ENCODE results near the gene SAP30L.

Gene SAP30L

DNA sequence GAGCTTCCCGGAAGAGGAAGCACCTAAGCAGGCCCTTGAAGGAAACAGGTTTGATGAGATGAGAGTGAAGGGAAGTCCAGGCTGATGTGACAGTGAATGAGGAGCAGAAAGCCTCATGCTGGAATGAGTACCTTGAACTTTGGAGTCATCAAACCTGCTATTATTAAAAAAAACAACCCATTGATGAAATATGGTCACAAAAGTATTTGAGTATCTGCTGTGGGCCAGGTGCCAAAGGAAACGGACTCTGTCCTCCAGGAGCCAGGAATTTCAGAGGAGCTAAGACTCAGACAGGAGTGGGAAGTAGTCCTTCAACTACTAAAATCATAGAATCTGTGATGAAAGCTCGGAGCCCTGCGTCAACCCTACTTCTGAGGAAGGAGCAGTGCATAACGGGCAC lies 20.4 kb downstream of the SAP30L start:
- no peak for DNase-seq

DNA sequence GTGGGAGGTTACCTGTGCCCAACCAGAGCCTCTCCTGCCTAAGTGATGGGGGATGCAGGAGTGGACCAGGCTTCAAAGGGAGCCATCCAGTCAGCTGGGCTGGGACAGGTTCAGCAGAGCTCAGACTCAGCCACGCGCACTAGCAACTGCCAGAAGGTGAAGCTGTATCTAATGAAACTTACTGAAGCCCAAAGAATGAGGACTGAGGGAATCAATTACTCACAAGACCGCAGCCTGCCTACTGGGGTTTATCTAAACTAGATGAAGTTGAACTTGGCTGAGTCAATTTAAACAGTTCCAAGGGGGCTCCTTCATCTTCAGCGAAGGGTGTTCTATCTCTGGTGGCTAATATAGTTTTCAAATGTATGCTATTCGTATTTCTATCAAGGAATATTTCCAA lies 20.9 kb downstream of the SAP30L start:
- no peak for DNase-seq

DNA sequence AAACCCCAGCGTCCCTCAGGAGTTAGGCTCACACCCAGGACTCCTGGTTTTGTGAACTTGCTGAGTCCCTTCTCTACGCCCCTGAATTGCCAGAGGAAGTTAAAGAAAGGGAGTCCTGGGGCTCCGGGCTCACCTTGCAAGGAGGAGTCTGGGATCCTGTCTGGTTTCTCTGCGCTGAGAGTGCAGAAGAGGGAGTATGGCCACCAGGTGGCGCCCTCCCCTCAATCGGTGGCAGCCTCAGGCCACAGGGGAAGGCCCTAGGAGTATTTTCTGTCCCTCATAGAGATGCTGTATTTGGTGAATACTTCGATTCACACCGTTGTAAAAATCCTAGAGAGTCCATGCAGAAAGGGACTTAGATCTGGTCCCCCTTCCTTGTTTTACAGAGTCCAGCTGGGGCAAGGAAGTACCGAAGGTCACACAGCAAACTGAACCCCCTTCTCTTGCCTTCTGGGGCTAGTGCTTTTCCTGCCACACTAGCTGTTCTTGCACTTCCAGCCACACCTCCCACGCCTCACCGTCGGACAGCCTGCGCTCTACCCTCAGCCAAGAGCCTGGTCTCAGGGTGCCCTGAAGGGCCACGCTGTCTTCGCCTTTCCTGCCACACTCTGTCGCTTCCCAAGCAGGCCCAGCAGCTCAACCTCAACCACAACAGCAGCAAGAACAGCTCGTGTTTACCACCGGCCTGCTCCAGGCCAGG lies 22.0 kb downstream of the SAP30L start:
- peak; percentile 57 for DNase-seq

DNA sequence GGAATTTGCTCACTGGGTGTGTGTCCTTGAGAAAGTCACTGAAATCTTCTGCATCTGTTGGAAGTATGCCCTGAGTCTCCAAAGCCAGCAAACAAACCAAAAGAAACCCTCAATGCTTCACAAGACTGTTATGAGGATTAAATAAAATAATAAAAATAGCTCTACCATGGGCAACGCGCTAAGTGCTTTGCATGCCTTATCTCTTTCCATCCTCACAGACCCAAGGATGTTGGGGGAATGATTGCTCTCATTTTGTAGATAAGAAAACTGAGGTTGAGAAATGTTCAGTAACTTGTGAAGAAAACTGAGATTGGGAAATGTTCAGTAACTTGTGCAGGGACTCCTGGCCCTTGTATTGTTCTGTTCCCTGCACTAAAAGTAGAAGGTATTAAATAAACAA lies 24.3 kb downstream of the SAP30L start:
- DNase-seq = no peak

- no peak for DNase-seq
Observed at GRCh38 chr5:154470947-154471870, 25.4 kb downstream of the SAP30L start.

GRCh38 chr5:154472871-154473580 lies 27.2 kb downstream of the SAP30L start:
- DNase-seq = no peak

DNA sequence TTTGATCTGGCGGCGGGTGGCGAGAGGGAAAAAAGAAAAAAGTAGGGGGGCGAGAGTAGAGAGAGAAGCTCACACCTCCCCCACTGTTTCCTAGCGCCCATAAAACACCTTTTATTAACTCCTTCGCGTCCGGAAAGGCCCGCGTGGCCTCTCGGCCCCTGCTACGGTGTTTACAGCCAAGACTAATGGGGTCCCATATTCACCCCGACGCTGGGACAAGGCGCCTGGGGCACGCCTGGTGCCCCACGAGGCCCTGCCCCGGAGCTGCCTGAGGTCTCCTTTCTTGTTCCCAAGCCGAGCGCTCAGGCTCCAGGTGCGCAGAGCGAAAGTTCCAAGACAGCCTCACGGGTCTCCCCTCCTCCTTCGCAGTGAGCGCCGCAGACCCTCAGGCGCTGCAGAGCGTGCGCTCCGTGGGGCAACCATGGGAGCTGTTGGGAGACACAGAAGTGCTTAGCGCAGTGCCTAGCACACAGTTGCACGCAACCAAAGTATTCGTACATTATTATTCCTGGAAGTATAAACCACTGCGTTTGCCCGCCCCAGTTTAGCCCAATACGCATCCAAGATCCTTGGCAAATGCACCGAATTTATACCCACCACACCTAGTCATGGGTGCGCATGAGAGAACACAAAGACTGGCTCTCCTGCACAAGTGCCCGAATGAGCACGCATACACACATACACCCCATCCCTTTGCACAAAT lies 27.9 kb downstream of the SAP30L start:
- no peak for DNase-seq

DNA sequence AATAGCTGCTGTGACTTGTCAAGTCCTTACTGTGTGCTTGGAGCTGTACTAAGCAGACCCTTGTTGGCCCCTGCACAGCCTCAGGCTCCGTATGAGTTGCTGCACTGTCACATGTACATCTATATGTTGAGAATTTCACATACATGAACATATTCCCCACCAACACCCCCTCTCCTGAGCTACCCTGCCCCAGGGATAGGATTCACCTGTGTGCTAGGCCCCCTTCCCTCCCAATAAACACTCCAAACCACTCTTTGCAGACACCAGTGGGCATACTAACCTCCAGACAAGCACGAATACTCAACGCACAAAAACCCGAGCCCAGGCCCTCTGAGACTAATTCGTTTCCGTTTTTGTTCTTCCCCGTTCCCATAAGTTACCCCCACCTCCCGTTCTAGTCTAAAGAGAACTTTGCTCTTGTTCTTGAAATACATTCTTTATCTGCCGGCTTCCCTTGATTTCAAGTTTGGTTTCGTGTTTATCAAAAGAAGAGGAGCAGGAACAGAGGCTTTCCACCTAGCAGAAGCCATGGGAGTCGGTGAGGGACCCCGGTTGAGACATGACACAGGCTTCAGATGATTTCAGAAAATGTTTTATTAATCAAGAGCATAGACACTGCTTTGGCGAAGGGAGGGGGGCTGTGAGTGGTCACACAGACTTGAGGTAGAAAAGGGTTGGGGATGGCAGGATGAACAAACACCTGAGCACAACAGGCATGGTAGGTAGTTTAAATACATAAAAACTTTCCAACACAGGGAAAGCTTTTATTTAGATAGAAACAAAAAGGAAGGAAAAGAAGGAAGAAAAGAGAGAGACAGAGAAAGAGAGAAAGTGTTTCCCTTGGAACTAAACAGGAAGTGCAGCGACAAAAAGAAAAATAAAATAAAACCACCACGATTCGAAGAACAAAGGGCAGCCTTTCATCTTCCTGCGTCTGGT lies 28.9 kb downstream of the SAP30L start:
- DNase-seq = no peak

GRCh38 chr5:154475591-154476353 lies 30.0 kb downstream of the SAP30L start:
- no peak for DNase-seq

DNA sequence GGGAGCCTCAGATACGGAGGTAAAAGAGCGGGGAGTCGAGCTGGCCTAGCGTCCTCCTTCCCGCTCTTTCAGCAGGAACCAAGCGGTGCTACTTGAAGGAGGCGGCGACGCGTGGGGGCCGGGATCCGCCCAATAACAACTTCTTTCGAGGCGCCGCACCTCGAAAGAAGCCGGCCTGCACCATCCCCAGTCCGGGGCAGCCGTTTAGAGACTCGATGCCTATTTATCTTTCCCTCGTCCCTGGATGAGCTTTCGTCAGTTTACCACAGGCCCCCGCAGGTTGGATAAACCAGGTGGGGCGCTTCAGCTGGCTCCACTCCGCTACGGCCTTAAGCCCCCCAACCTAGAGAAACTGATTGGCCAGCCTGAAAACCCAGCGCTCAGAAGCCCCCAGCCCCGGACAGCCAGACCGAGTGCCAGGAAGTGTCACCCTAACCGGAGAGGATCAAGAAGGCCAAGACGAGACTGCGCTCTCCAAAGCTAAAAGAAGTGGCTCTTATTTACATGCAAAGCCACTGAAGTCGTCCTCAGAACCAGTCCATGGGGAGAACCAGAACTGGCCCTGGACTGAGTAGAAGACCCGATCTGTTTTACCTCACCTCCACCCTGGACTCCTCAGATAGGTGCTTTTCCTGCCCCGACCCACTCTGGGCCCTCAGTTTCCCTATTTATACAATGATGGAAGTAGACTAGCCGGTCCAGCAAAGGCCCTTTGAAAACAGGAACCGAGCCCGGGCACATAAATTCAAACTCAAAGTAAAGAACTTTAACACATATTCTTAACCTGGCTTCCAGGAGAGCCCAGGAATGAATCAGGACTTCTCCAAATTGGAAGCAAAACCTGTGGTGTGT lies 30.8 kb downstream of the SAP30L start:
- no peak for DNase-seq

GRCh38 chr5:154477382-154478223 lies 31.8 kb downstream of the SAP30L start:
- DNase-seq = no peak

DNA sequence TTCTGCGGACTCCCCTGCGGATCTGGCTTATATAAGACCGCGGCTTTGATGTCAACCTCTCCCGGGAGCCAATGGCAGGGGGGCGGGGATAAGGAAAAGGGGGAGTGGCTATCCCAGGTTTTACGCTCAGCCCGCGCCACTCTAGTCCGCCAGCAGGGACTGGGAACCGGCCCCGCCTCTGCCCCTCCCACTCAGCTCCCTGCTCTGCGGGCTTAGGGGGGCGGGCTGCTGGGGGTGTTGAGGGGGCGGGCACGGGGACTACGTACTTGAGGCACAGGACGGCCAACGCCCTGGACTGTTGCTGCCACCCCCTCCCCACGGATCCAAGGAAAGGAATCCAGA lies 32.4 kb downstream of the SAP30L start, which contains the start of gene HAND1:
HAND1 (minus strand) TSS at position 4 of the 342 bp plus-strand sequence. CDS start 219 bp downstream, outside the sequence.
- DNase-seq = peak; percentile 55

DNA sequence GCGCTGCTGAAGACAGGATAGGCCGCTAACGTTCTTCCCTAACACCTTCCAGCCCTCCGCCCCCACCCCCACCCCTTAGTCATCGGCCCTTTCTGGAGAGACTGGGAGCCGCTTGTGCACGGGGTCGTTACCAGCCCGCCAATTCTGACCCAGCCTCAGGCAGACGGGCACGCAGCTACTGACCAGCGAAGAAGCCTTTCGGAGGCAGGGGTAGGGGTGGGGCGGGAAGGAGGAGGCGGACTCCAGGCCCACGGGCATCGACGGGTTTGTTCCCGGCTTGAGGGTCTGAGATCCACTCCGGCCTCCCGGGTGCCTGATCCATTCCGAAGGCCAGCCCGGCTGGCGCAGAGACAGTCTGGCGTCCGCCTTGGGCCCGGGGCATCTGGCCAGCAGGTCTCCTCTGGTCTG lies 33.0 kb downstream of the SAP30L start:
- no peak for DNase-seq

DNA sequence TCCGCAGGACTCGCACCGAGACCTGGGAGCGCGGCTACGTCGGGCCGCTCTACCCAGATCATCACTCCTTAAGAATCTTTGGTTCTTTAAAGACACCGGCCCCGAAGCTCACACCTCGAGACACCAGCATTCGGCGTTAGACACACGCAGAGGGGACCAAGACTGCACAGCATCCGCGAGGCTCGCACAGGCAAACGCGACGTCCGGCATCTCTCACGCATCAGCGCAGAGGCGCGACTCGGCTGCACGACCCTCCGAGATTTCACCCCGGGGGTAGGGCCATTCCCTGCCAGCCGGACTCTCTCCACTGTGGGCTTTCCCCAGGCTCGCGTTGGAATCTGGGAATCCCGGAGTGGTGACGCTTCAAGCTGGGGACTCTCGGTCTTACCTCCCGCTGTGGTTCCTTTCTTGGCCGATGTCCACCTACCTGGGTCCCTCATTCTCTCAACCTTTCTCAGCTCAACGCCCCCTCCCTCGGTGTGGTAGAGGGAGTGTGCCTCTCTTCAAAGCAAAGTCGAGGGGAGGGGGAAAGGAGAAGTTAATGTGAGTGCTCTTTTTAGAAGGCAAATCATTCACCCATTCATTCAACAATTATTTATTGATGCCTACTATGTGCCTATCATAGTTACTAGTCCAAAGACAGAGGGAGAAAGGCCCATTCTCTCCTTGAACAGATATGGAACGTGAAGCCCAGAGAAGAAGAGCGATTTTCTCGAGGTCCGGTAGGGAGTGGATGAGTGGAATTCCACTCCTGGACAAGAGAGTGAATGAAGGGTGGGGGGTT lies 33.6 kb downstream of the SAP30L start:
- DNase-seq = no peak

DNA sequence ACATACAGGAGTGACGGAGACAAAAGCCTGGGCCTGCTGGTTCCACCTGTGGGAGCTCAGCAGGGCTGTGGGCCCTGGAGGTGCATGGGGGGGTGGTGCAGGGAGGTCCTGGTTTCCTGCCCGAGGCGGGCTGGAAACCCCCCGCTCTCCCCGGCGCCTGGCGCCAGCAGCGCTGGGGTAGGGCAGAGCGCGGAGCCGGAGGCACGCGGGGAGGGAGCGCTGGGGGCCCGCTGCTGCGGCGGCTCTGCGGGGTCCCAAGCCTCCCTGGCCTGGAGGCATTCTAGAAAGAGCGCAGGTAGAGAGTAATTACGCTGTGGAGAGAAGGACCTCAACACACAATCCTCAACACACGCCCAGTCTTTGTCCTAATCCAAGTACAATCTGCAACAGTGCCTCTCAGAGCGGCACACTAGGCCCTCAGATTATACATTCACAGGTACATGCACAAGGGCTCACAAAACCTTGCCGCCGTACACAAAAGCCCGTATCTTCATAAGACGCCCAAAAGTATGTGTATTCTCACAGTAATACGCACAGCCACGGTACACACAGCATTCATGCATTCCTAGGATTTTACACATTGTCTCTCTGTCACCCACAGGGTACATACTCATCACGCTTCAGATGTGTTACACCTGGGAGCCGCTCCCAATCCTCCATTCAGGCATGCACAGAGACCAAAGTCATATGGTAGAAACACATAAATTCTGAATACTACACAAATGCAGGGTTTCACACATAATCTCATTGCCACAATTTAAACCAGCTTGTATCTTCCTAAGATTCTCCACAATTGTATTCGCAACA lies 34.4 kb downstream of the SAP30L start:
- no peak for DNase-seq

GRCh38 chr5:154480847-154481246 lies 35.0 kb downstream of the SAP30L start:
- no peak for DNase-seq
